Measurements from ENCODE around the gene TEAD1. TPM values are rescaled to one million over a fixed set of nuclear protein-coding genes. Genes with fewer than 3 reads are reported as not detected.

Gene TEAD1
- total RNA-seq, 2 experiments from 2014 or later: 1.0 to 1.5 TPM

GRCh38 chr11:12845163-12845562 is 170.9 kb downstream of the TEAD1 start:
- CTCF ChIA-PET: interaction anchor here (1.0 kb wide), 1 partner anchor 43 kb away, joined by 3 read pairs; no protein-coding TSS in a partner anchor
- Mint-ChIP-seq H3K27ac (no peak overlapping the region), H3K36me3 (no peaks in the 10 kb centered on the region), H3K4me1 (ENCODE audit: low read depth) (peaks cover 11% of the 10 kb centered on the region), H3K9me3 (no peaks in the 10 kb centered on the region), H3K27me3 (peaks cover 6% of the 10 kb centered on the region), H3K4me3 (no peak overlapping the region)
- intact Hi-C loops (cut with micrococcal nuclease): no loop called here
- POLR2A ChIA-PET: interaction anchor here (1.1 kb wide), 1 partner anchor 17 kb away, joined by 3 read pairs; no protein-coding TSS in a partner anchor
- no peak for DNase-seq

GRCh38 chr11:12845739-12846358 is 171.6 kb downstream of the TEAD1 start:
- POLR2A ChIA-PET: no interaction called here
- no peak for DNase-seq

GRCh38 chr11:12846786-12847615 is 172.8 kb downstream of the TEAD1 start:
- intact Hi-C loops (cut with micrococcal nuclease): no loop called here
- no peak overlapping the region for H3K4me3 Mint-ChIP-seq
- CTCF ChIA-PET: no interaction called here
- POLR2A ChIA-PET: no interaction called here
- H3K4me1 Mint-ChIP-seq (ENCODE audit: low read depth): peaks cover 11% of the 10 kb centered on the region
- no peaks in the 10 kb centered on the region for H3K36me3 Mint-ChIP-seq
- H3K9me3 Mint-ChIP-seq: no peaks in the 10 kb centered on the region
- peaks cover 6% of the 10 kb centered on the region for H3K27me3 Mint-ChIP-seq
- DNase-seq: no peak
- H3K27ac Mint-ChIP-seq: no peak overlapping the region

More at GRCh38 chr11:12845739-12846358, 171.6 kb downstream of the TEAD1 start:
- intact Hi-C loops (cut with micrococcal nuclease): no loop called here
- Mint-ChIP-seq H3K27ac (no peak overlapping the region), H3K36me3 (no peaks in the 10 kb centered on the region), H3K4me1 (ENCODE audit: low read depth) (peaks cover 11% of the 10 kb centered on the region), H3K9me3 (no peaks in the 10 kb centered on the region), H3K27me3 (peaks cover 6% of the 10 kb centered on the region), H3K4me3 (no peak overlapping the region)
- CTCF ChIA-PET: interaction anchor here (1.0 kb wide), 1 partner anchor 43 kb away, joined by 3 read pairs; no protein-coding TSS in a partner anchor

GRCh38 chr11:12848413-12848812 is 174.2 kb downstream of the TEAD1 start:
- no peak for DNase-seq
- Mint-ChIP-seq H3K4me3 (no peak overlapping the region), H3K36me3 (no peaks in the 10 kb centered on the region), H3K4me1 (ENCODE audit: low read depth) (peaks cover 3% of the 10 kb centered on the region), H3K9me3 (no peaks in the 10 kb centered on the region), H3K27me3 (peaks cover 4% of the 10 kb centered on the region), H3K27ac (no peak overlapping the region)
- intact Hi-C loops (cut with micrococcal nuclease): no loop called here
- POLR2A ChIA-PET: no interaction called here
- CTCF ChIA-PET: no interaction called here

GRCh38 chr11:12853325-12853651 is 179.1 kb downstream of the TEAD1 start:
- CTCF ChIA-PET: no interaction called here
- no peak overlapping the region for H3K4me3 Mint-ChIP-seq

GRCh38 chr11:12853652-12854296 is 179.6 kb downstream of the TEAD1 start:
- Mint-ChIP-seq H3K9me3 (no peaks in the 10 kb centered on the region), H3K4me1 (ENCODE audit: low read depth) (peaks cover 3% of the 10 kb centered on the region), H3K27ac (no peak overlapping the region), H3K27me3 (peaks cover 5% of the 10 kb centered on the region), H3K4me3 (no peak overlapping the region), H3K36me3 (no peaks in the 10 kb centered on the region)
- DNase-seq: no peak
- intact Hi-C loops (cut with micrococcal nuclease): no loop called here
- ChIA-PET POLR2A (no interaction called here), CTCF (no interaction called here)

More at GRCh38 chr11:12853325-12853651, 179.1 kb downstream of the TEAD1 start:
- Mint-ChIP-seq H3K27me3 (peaks cover 5% of the 10 kb centered on the region), H3K27ac (no peak overlapping the region), H3K36me3 (no peaks in the 10 kb centered on the region), H3K4me1 (ENCODE audit: low read depth) (peaks cover 3% of the 10 kb centered on the region), H3K9me3 (no peaks in the 10 kb centered on the region)
- intact Hi-C loops (cut with micrococcal nuclease): no loop called here
- POLR2A ChIA-PET: no interaction called here
- no peak for DNase-seq

- Mint-ChIP-seq H3K27me3 (peaks cover 4% of the 10 kb centered on the region), H3K9me3 (no peaks in the 10 kb centered on the region), H3K4me1 (ENCODE audit: low read depth) (peaks cover 3% of the 10 kb centered on the region), H3K4me3 (no peak overlapping the region), H3K27ac (no peak overlapping the region), H3K36me3 (no peaks in the 10 kb centered on the region)
- intact Hi-C loops (cut with micrococcal nuclease): no loop called here
- ChIA-PET POLR2A (no interaction called here), CTCF (no interaction called here)
- no peak for DNase-seq
Observed at GRCh38 chr11:12854297-12854661, 180.1 kb downstream of the TEAD1 start.

GRCh38 chr11:12854829-12855228 is 180.6 kb downstream of the TEAD1 start:
- no peaks in the 10 kb centered on the region for H3K36me3 Mint-ChIP-seq

GRCh38 chr11:12856338-12856737 is 182.1 kb downstream of the TEAD1 start:
- POLR2A ChIA-PET: no interaction called here
- intact Hi-C loops (cut with micrococcal nuclease): no loop called here
- H3K36me3 Mint-ChIP-seq: no peaks in the 10 kb centered on the region
- CTCF ChIA-PET: no interaction called here
- H3K4me1 Mint-ChIP-seq (ENCODE audit: low read depth): peaks cover 3% of the 10 kb centered on the region
- no peaks in the 10 kb centered on the region for H3K9me3 Mint-ChIP-seq
- DNase-seq: no peak
- H3K4me3 Mint-ChIP-seq: no peak overlapping the region
- H3K27ac Mint-ChIP-seq: no peak overlapping the region
- H3K27me3 Mint-ChIP-seq: peaks cover 5% of the 10 kb centered on the region

More at GRCh38 chr11:12854829-12855228, 180.6 kb downstream of the TEAD1 start:
- DNase-seq: no peak
- H3K9me3 Mint-ChIP-seq: no peaks in the 10 kb centered on the region
- H3K27me3 Mint-ChIP-seq: peaks cover 1% of the 10 kb centered on the region
- CTCF ChIA-PET: no interaction called here
- H3K27ac Mint-ChIP-seq: no peak overlapping the region
- POLR2A ChIA-PET: no interaction called here
- H3K4me3 Mint-ChIP-seq: no peak overlapping the region
- intact Hi-C loops (cut with micrococcal nuclease): no loop called here
- H3K4me1 Mint-ChIP-seq (ENCODE audit: low read depth): peaks cover 3% of the 10 kb centered on the region

- CTCF ChIA-PET: no interaction called here
- no peak for DNase-seq
- H3K4me3 Mint-ChIP-seq: no peak overlapping the region
- POLR2A ChIA-PET: no interaction called here
- no peaks in the 10 kb centered on the region for H3K36me3 Mint-ChIP-seq
- peaks cover 8% of the 10 kb centered on the region for H3K27me3 Mint-ChIP-seq
- H3K4me1 Mint-ChIP-seq (ENCODE audit: low read depth): no peaks in the 10 kb centered on the region
- H3K9me3 Mint-ChIP-seq: no peaks in the 10 kb centered on the region
- intact Hi-C loops (cut with micrococcal nuclease): no loop called here
- no peak overlapping the region for H3K27ac Mint-ChIP-seq
Observed at GRCh38 chr11:12857572-12857971, 183.4 kb downstream of the TEAD1 start.

- ChIA-PET POLR2A (no interaction called here), CTCF (no interaction called here)
- H3K27ac Mint-ChIP-seq: no peak overlapping the region
- no peaks in the 10 kb centered on the region for H3K36me3 Mint-ChIP-seq
- H3K27me3 Mint-ChIP-seq: peaks cover 29% of the 10 kb centered on the region
- H3K9me3 Mint-ChIP-seq: no peaks in the 10 kb centered on the region
- H3K4me3 Mint-ChIP-seq: no peak overlapping the region
- DNase-seq: no peak
- intact Hi-C loops (cut with micrococcal nuclease): no loop called here
- H3K4me1 Mint-ChIP-seq (ENCODE audit: low read depth): peaks cover 7% of the 10 kb centered on the region
Observed at GRCh38 chr11:12859872-12860657, 185.8 kb downstream of the TEAD1 start.

GRCh38 chr11:12860827-12861226 is 186.6 kb downstream of the TEAD1 start:
- Mint-ChIP-seq H3K9me3 (no peaks in the 10 kb centered on the region), H3K36me3 (no peaks in the 10 kb centered on the region), H3K4me1 (ENCODE audit: low read depth) (peaks cover 7% of the 10 kb centered on the region), H3K27ac (no peak overlapping the region), H3K27me3 (peaks cover 30% of the 10 kb centered on the region), H3K4me3 (no peak overlapping the region)
- no peak for DNase-seq
- intact Hi-C loops (cut with micrococcal nuclease): no loop called here
- ChIA-PET CTCF (interaction anchor here (0.7 kb wide), 1 partner anchor 28 kb away, joined by 3 read pairs; no protein-coding TSS in a partner anchor), POLR2A (no interaction called here)
